Ovary (tissue), 9 donors: ENCODE results near the gene HMX2. TPM values are rescaled to one million over a fixed set of nuclear protein-coding genes. Genes with fewer than 3 reads are reported as not detected.
"Not testable (repeated sequence)": the region's sequence is repeated elsewhere in the genome, so short reads cannot be mapped to it uniquely, and the experiment has no call there.

Source experiments
- DNase-seq, 5 donors: peaks; one replicate each; pipeline ENCODE4 v3.0.0-alpha.2; 2019 to 2020
- H3K27ac ChIP-seq, 2 donors: fragments of 200-600 bp; one replicate each; pipeline versions ENCODE4 v1.5.1 to v1.8.0; 2019 to 2022
- H3K27me3 ChIP-seq: fragments of 200-600 bp; one replicate; pipeline ENCODE4 v1.8.0; 2022
- H3K36me3 ChIP-seq: fragments of 200-600 bp; sonication (generic); one replicate; pipeline ENCODE4 v1.5.1; 2019
- H3K4me1 ChIP-seq: one replicate; pipeline ENCODE4 v1.8.1; 2013; ENCODE audit warnings: mild to moderate bottlenecking, moderate library complexity; ENCODE audit not compliant: insufficient read depth
- H3K4me3 ChIP-seq: fragments of 200-600 bp; sonication (generic); one replicate; pipeline ENCODE4 v1.5.1; 2017
- H3K9me3 ChIP-seq, 2 donors: fragments of 200-600 bp in 1 of 2; sonication (generic) in 1 of 2; one replicate each; pipeline versions ENCODE4 v1.5.1 to v1.8.1; 2013 to 2019; ENCODE audit warnings: mild to moderate bottlenecking in 1 of 2, moderate library complexity in 1 of 2
- CTCF ChIP-seq, 3 donors: fragments of 450-650 bp in 2 of 3; fragments of 200-600 bp in 1 of 3; IDR thresholded peaks; one replicate each; pipeline versions ENCODE4 v1.5.1 to v1.8.0; 2016 to 2022; ENCODE audit warnings: antibody characterized with exemption in 3 of 3, mild to moderate bottlenecking in 1 of 3
- EP300 ChIP-seq: sonication (generic); formaldehyde crosslinking; IDR thresholded peaks from one replicate; pipeline ENCODE4 v1.6.1; 2017; ENCODE audit warnings: antibody characterized with exemption
- POLR2A ChIP-seq: fragments of 450-650 bp; IDR thresholded peaks from one replicate; pipeline ENCODE4 v1.6.1; 2017; ENCODE audit warnings: antibody characterized with exemption, mild to moderate bottlenecking, moderate library complexity
- WGBS, 3 donors: extraction: QIAGEN DNeasy Blood & Tissue Kit in 1 of 3; methylation state at CpG; one replicate each; pipeline versions ENCODE4 v1.1.5 to v1.1.7; 2013 to 2017; 5-methylcytosine and 5-hydroxymethylcytosine counted together
- intact Hi-C, 4 donors: fragments of 100-400 bp; cut with DNase I; formaldehyde crosslinking; loops; one replicate each; pipeline versions ENCODE4 v1.11.0 to v1.15.1; 2022 to 2023
- polyA plus RNA-seq, 2 donors: library from polyadenylated mRNA; stranded (reverse); fragments of 200-250 nt in 1 of 2; fragments of 350-450 nt in 1 of 2; fragmentation: Illumina TruSeq in 1 of 2; extraction: RNeasy Lipid Tissue Mini Kit (QIAGEN cat#74804) in 1 of 2; gene quantifications; one replicate each; pipeline ENCODE4 v1.2.3, GENCODE V29; 2013 to 2014
- total RNA-seq, 7 donors: library from RNA; depleted of rRNA in 2 of 7; stranded (reverse); fragments of >200 nt in 2 of 7; fragmentation: NEBNext Ultra II Directional in 3 of 7; extraction: Animal tissue kit (Norgen Biotek cat#: 25700) in 3 of 7; gene quantifications; one replicate each; pipeline versions ENCODE4 v1.1.0 to v1.2.4, GENCODE V29; 2016 to 2023
- donor health status: DM: no; HTN: no; CAD: no; lungs with moderate emphysema.
- donor health status: DM: no; HTN: no; CAD: no.
- donor health status: Bipolar disorder and iron deficiency.
- donor health status: DM: yes; HTN: yes; CAD: no.
- donor health status: DM: no; HTN: no; CAD: no.
- donor health status: DM: yes; HTN: yes; CAD: no.

The HMX2 gene
- total and polyA plus RNA-seq, 9 donors, result not detected

GRCh38 chr10:123170961-123171360, 23.0 kb downstream of the HMX2 start:
- no peaks in the 10 kb centered on the region for H3K9me3 ChIP-seq
- TF ChIP-seq CTCF (IDR thresholded peaks at IDR 0.05) (no peak), EP300 (no peak), POLR2A (no peak)
- no peaks in the 10 kb centered on the region for H3K4me1 ChIP-seq
- H3K4me3 ChIP-seq, result no peak overlapping the region
- intact Hi-C loops, result no loop called here
- no peaks in the 10 kb centered on the region for H3K36me3 ChIP-seq
- no peaks in the 10 kb centered on the region for H3K27me3 ChIP-seq
- no peak overlapping the region for H3K27ac ChIP-seq
- WGBS, 3 donors, result 97 to 99% (median 97%) methylated on average over 4 of the region's 4 CpGs
- DNase-seq, result no peak

GRCh38 chr10:123171616-123172015, 23.7 kb downstream of the HMX2 start:
- H3K27ac ChIP-seq, H3K4me1 ChIP-seq, H3K9me3 ChIP-seq, DNase-seq, H3K36me3 ChIP-seq, H3K27me3 ChIP-seq, intact Hi-C loops, H3K4me3 ChIP-seq: not testable (repeated sequence)
- WGBS, 3 donors, result 95 to 97% (median 95%) methylated on average over 10 of the region's 10 CpGs

GRCh38 chr10:123175389-123176387, 27.8 kb downstream of the HMX2 start:
- no peak for DNase-seq
- WGBS, 3 donors, result 67 to 72% (median 70%) methylated on average over 9 of the region's 9 CpGs
- H3K27me3 ChIP-seq, result no peaks in the 10 kb centered on the region

GRCh38 chr10:123178390-123178789, 30.5 kb downstream of the HMX2 start:
- H3K36me3 ChIP-seq, H3K27ac ChIP-seq, H3K27me3 ChIP-seq, H3K4me1 ChIP-seq, DNase-seq, intact Hi-C loops, H3K9me3 ChIP-seq, H3K4me3 ChIP-seq: not testable (repeated sequence)
- WGBS, 3 donors, result 90 to 97% (median 95%) methylated on average over 4 of the region's 4 CpGs

More at GRCh38 chr10:123175389-123176387, 27.8 kb downstream of the HMX2 start:
- Histone ChIP-seq H3K36me3 (no peaks in the 10 kb centered on the region), H3K4me1 (no peaks in the 10 kb centered on the region), H3K9me3 (no peaks in the 10 kb centered on the region), H3K4me3 (no peak overlapping the region), H3K27ac (no peak overlapping the region)
- TF ChIP-seq CTCF (IDR thresholded peaks at IDR 0.05), result no peak
- TF ChIP-seq POLR2A, result no peak
- no peak for TF ChIP-seq EP300
- intact Hi-C loops, result no loop called here

- H3K9me3 ChIP-seq, result no peaks in the 10 kb centered on the region
Observed at GRCh38 chr10:123180101-123181090, 32.5 kb downstream of the HMX2 start.

More at GRCh38 chr10:123180101-123181090, 32.5 kb downstream of the HMX2 start:
- no peak overlapping the region for H3K4me3 ChIP-seq
- DNase-seq, result no peak
- no peaks in the 10 kb centered on the region for H3K4me1 ChIP-seq
- WGBS, 3 donors, result 93 to 96% (median 94%) methylated on average over 7 of the region's 7 CpGs
- H3K36me3 ChIP-seq, result no peaks in the 10 kb centered on the region
- no peak for TF ChIP-seq EP300
- no peak for TF ChIP-seq POLR2A
- no peak for TF ChIP-seq CTCF (IDR thresholded peaks at IDR 0.05)
- intact Hi-C loops, result no loop called here
- no peaks in the 10 kb centered on the region for H3K27me3 ChIP-seq
- H3K27ac ChIP-seq, result no peak overlapping the region
